Peyer's patch (tissue), 4 donors: ENCODE results near the gene BAG3.

ENCODE experiments used
- CTCF ChIP-seq, 6 experiments: fragments of 450-650 bp in 4 of 6; fragments of 200-600 bp in 2 of 6; sonication (generic) in 1 of 6; IDR thresholded peaks; one replicate each; pipeline ENCODE4 v1.5.1; 2017 to 2019; ENCODE audit warnings: antibody characterized with exemption in 6 of 6, mild to moderate bottlenecking in 3 of 6, moderate library complexity in 1 of 6
- POLR2A ChIP-seq, 2 donors: fragments of 450-650 bp; IDR thresholded peaks; one replicate each; pipeline ENCODE4 v1.5.1; 2017; ENCODE audit warnings: antibody characterized with exemption in 2 of 2, mild to moderate bottlenecking in 2 of 2, moderate library complexity in 2 of 2

GRCh38 chr10:119653209-119653608 is 2.0 kb downstream of the BAG3 start:
- TF ChIP-seq CTCF (IDR thresholded peaks at IDR 0.05) (no peak), POLR2A (IDR thresholded peaks at IDR 0.05) (no peak)
